SK-N-DZ (cell line): Measurements from ENCODE around the gene SPACA9.

ENCODE experiments used
- DNase-seq: peaks from one replicate; pipeline ENCODE4 v3.0.0-alpha.2; 2015; ENCODE audit warnings: low spot score

SPACA9 gene

GRCh38 chr9:132939169-132939568 is 60.5 kb downstream of the SPACA9 start:
- no peak for DNase-seq
